HG02943 (cell line): ENCODE data around the gene ADAM22.

Experiments
- ATAC-seq: cut with Tn5 transposase; IDR thresholded peaks from one replicate; pipeline ENCODE4 v1.9.1; 2021; ENCODE audit warnings: mild to moderate bottlenecking, low read depth, moderate library complexity; ENCODE audit not compliant: unreplicated experiment

ADAM22 gene

DNA sequence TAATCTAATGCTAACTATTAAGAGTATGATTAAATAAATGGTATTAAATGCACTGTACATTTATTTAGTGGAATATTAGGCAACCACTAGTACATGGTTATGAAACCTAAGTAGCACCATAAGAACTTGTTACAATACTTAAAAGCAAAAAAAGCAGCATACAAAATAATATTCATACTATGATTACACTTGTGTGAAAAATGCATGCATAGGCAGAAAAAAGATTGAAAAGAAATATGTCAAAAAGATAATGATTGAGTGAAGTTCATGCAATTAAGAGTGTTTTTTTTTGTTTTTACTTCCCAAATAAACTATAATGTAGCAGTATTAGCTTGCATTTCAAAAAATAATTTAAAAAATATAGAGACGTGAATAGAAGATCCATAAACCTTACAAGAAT, 305.8 kb downstream of the ADAM22 start:
- ATAC-seq: no peak

DNA sequence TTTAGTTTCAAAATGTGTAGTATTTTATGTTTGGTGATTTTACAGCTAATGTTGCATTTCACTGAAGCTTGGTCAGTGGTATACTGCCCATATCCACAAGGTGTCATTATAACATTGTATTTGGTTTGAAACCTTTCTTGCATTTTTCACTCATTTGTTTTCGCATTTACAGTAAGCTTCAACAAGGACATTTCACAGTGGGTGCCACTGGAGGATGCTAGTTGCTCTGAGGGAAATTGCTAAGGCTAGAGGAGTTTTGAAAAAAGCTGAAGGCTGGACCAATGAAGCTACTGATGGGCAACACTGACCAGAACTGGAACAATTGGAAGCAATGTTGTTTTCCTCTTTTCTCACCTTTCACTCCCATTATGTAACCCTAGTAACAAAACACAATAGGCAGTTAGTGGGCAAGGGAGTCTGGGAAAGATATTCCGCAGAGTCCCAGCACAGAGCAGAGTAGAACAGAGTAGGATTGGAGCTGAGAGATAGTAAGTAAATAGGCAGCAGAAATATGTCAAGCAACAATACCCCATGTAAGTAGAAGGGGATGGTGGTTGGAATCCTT, 309.4 kb downstream of the ADAM22 start:
- ATAC-seq: peak; percentile 80

DNA sequence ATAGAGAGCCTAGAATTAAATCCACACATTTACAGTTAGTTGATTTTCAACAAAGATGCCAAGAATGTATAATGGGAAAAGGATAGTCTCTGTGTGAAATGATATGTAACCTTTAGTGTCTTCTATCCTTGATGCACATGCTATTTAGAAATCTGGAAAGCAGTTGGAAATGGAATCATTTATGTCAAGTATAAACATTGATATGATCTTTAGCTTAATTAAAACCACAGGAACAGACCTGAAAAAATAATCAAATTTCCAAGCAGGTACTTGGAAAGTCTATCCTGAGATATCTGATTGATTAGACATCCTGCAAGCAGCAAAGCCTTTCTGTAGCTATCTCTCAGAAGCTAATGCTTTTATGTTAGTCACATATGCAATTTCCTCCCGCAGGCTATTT, 310.2 kb downstream of the ADAM22 start:
- no peak for ATAC-seq
